ENCODE results near the gene PLCB4. TPM values are rescaled to one million over a fixed set of nuclear protein-coding genes. Genes with fewer than 3 reads are reported as not detected.
A peak's percentile ranks its signal among the peaks of the same experiment; 100 is the strongest.

Gene PLCB4
- polyA plus RNA-seq, 3 donors: not detected

- peaks cover 25 to 29% of the 10 kb centered on the region in 2 donors for H3K36me3 Mint-ChIP-seq
- Histone ChIP-seq H3K9ac (ENCODE audit: insufficient read depth, low read length, poor library complexity, severe bottlenecking) (no peak overlapping the region), H2AFZ (ENCODE audit: insufficient read depth, low read depth, low read length, poor library complexity, severe bottlenecking) (no peak overlapping the region), H3K79me2 (ENCODE audit: insufficient read depth, low read length) (no peaks in the 10 kb centered on the region), H3K36me3 (replicated peaks in 1 of 2; ENCODE audit: control insufficient read depth in 1 of 2, insufficient read depth in 2 of 2, low read length in 2 of 2) (no peaks in the 10 kb centered on the region), H3K9me3 (replicated peaks in 1 of 2; ENCODE audit: control insufficient read depth in 1 of 2, insufficient read depth in 1 of 2, low read length in 2 of 2) (peaks cover 0 to 3% of the 10 kb centered on the region in 2 donors), H3K27me3 (ENCODE audit: control insufficient read depth in 2 of 2, insufficient read depth in 2 of 2, low read length in 2 of 2) (peaks cover 68 to 95% of the 10 kb centered on the region in 2 donors), H3K27ac (ENCODE audit: low read depth in 1 of 2, low read length in 2 of 2) (no peak overlapping the region), H4K20me1 (ENCODE audit: insufficient read depth, low read length) (no peaks in the 10 kb centered on the region), H3K4me2 (replicated peaks; ENCODE audit: extremely low read depth, low read length, poor library complexity, severe bottlenecking) (peak overlapping the region; percentile 91), H3K4me3 (replicated peaks in 1 of 3; ENCODE audit: low read depth in 2 of 3, low read length in 3 of 3) (peak overlapping the region in 1 of 3 experiments; percentile 76), H3K4me1 (ENCODE audit: control insufficient read depth in 1 of 2, insufficient read depth in 2 of 2, low read length in 2 of 2) (peaks cover 36 to 40% of the 10 kb centered on the region in 2 donors)
- H3K4me3 Mint-ChIP-seq: peak overlapping the region in 1 of 2 donors; percentile 92
- intact Hi-C loops (cut with micrococcal nuclease): no loop called here
- no peak for TF ChIP-seq CTCF (IDR thresholded peaks at IDR 0.05)
- peaks cover 47% of the 10 kb centered on the region for H3K4me1 Mint-ChIP-seq
- peaks cover 86 to 95% (median 92%) of the 10 kb centered on the region in 3 donors for H3K27me3 Mint-ChIP-seq (ENCODE audit: low read depth in 3 of 3)
- WGBS (ENCODE audit: insufficient coverage): 13% methylated on average over 2 of the region's 9 CpGs
- H3K27ac Mint-ChIP-seq: no peak overlapping the region
- peaks cover 0 to 16% (median 6%) of the 10 kb centered on the region in 7 donors for H3K9me3 Mint-ChIP-seq
- no peak for DNase-seq
Observed at GRCh38 chr20:9514072-9514460, 445.2 kb downstream of the PLCB4 start.

- Histone ChIP-seq H3K4me3 (replicated peaks in 1 of 3; ENCODE audit: low read depth in 2 of 3, low read length in 3 of 3) (peak within 1 kb of the TSS in 1 of 3 experiments; percentile 76), H3K9ac (ENCODE audit: insufficient read depth, low read length, poor library complexity, severe bottlenecking) (no peak within 1 kb of the TSS), H2AFZ (ENCODE audit: insufficient read depth, low read depth, low read length, poor library complexity, severe bottlenecking) (no peak within 1 kb of the TSS), H3K9me3 (replicated peaks in 1 of 2; ENCODE audit: control insufficient read depth in 1 of 2, insufficient read depth in 1 of 2, low read length in 2 of 2) (peaks cover 0 to 3% of the 10 kb centered on the region in 2 donors), H3K27ac (ENCODE audit: low read depth in 1 of 2, low read length in 2 of 2) (no peak within 1 kb of the TSS), H3K27me3 (ENCODE audit: control insufficient read depth in 2 of 2, insufficient read depth in 2 of 2, low read length in 2 of 2) (peaks cover 64 to 89% of the 10 kb centered on the region in 2 donors), H3K79me2 (ENCODE audit: insufficient read depth, low read length) (no peaks in the 10 kb centered on the region), H4K20me1 (ENCODE audit: insufficient read depth, low read length) (no peaks in the 10 kb centered on the region), H3K4me2 (replicated peaks; ENCODE audit: extremely low read depth, low read length, poor library complexity, severe bottlenecking) (peak within 1 kb of the TSS; percentile 91), H3K4me1 (ENCODE audit: control insufficient read depth in 1 of 2, insufficient read depth in 2 of 2, low read length in 2 of 2) (peaks cover 33 to 34% of the 10 kb centered on the region in 2 donors), H3K36me3 (replicated peaks in 1 of 2; ENCODE audit: control insufficient read depth in 1 of 2, insufficient read depth in 2 of 2, low read length in 2 of 2) (no peaks in the 10 kb centered on the region)
- Mint-ChIP-seq H3K36me3 (peaks cover 21 to 25% of the 10 kb centered on the region in 2 donors), H3K27ac (peak within 1 kb of the TSS in 1 of 7 donors; percentile 24), H3K27me3 (ENCODE audit: low read depth in 3 of 3) (peaks cover 80 to 89% (median 87%) of the 10 kb centered on the region in 3 donors), H3K4me1 (peaks cover 43% of the 10 kb centered on the region), H3K9me3 (peaks cover 0 to 16% (median 6%) of the 10 kb centered on the region in 7 donors), H3K4me3 (peak within 1 kb of the TSS; percentile 79 to 92)
- intact Hi-C loops (cut with micrococcal nuclease): no loop called here
- peak in 1 of 3 donors; percentile 24 for DNase-seq
- TF ChIP-seq CTCF (IDR thresholded peaks at IDR 0.05): no peak
- WGBS (ENCODE audit: insufficient coverage): 1% methylated on average over 35 of the region's 38 CpGs
Observed at GRCh38 chr20:9514461-9515213, 445.8 kb downstream of the PLCB4 start, which contains the start of gene LAMP5. Gene LAMP5, plus strand, starts transcription at chr20:9514590. Its CDS starts 263 bp downstream, at chr20:9514853.

All from CD14-positive monocyte (primary cell).